ENCODE data around the gene MCEE. TPM values are rescaled to one million over a fixed set of nuclear protein-coding genes. Genes with fewer than 3 reads are reported as not detected.

Gene MCEE
- total RNA-seq, 3 donors from 2014 or later, result 18.2 to 22.8 (median 19.1) TPM

- Histone ChIP-seq H3K4me1 (ENCODE audit: low read depth) (peaks cover 5% of the 10 kb centered on the region), H3K36me3 (ENCODE audit: low read depth) (no peaks in the 10 kb centered on the region), H3K4me3 (no peak overlapping the region), H3K9me3 (no peaks in the 10 kb centered on the region)
- ATAC-seq, result peak; percentile 41
- no peak for TF ChIP-seq CTCF (IDR thresholded peaks at IDR 0.05)
- no peak for DNase-seq
- intact Hi-C loops (cut with DNase I, micrococcal nuclease), result no loop called here
Observed at GRCh38 chr2:71156573-71156972, 26.5 kb upstream of the MCEE start.

- intact Hi-C loops (cut with DNase I, micrococcal nuclease), result no loop called here
- ATAC-seq, result no peak
- TF ChIP-seq CTCF (IDR thresholded peaks at IDR 0.05), result no peak
- no peaks in the 10 kb centered on the region for H3K36me3 ChIP-seq (ENCODE audit: low read depth)
- H3K4me3 ChIP-seq, result no peak overlapping the region
- peaks cover 5% of the 10 kb centered on the region for H3K4me1 ChIP-seq (ENCODE audit: low read depth)
- DNase-seq, result no peak
- H3K9me3 ChIP-seq, result no peaks in the 10 kb centered on the region
Observed at GRCh38 chr2:71155846-71156245, 25.8 kb upstream of the MCEE start.

- no peak for TF ChIP-seq CTCF (IDR thresholded peaks at IDR 0.05)
- Histone ChIP-seq H3K9me3 (no peaks in the 10 kb centered on the region), H3K4me3 (no peak overlapping the region), H3K4me1 (ENCODE audit: low read depth) (peaks cover 5% of the 10 kb centered on the region), H3K36me3 (ENCODE audit: low read depth) (no peaks in the 10 kb centered on the region)
- intact Hi-C loops (cut with DNase I, micrococcal nuclease), result no loop called here
- ATAC-seq (peak; percentile 70), DNase-seq (peak in 1 of 3 donors; percentile 18)
Observed at GRCh38 chr2:71154798-71155197, 24.8 kb upstream of the MCEE start.

GRCh38 chr2:71154279-71154678 is 24.2 kb upstream of the MCEE start:
- H3K4me1 ChIP-seq (ENCODE audit: low read depth), result peaks cover 5% of the 10 kb centered on the region
- no peak for ATAC-seq
- DNase-seq, result no peak
- TF ChIP-seq CTCF (IDR thresholded peaks at IDR 0.05), result no peak
- no peaks in the 10 kb centered on the region for H3K36me3 ChIP-seq (ENCODE audit: low read depth)
- intact Hi-C loops (cut with DNase I, micrococcal nuclease), result no loop called here
- no peak overlapping the region for H3K4me3 ChIP-seq
- H3K9me3 ChIP-seq, result no peaks in the 10 kb centered on the region

- H3K4me3 ChIP-seq, result no peak overlapping the region
- DNase-seq, result no peak
- peaks cover 5% of the 10 kb centered on the region for H3K4me1 ChIP-seq (ENCODE audit: low read depth)
- ATAC-seq, result no peak
- H3K36me3 ChIP-seq (ENCODE audit: low read depth), result no peaks in the 10 kb centered on the region
- no peaks in the 10 kb centered on the region for H3K9me3 ChIP-seq
- TF ChIP-seq CTCF (IDR thresholded peaks at IDR 0.05), result no peak
- intact Hi-C loops (cut with DNase I, micrococcal nuclease), result no loop called here
Observed at GRCh38 chr2:71153585-71154224, 23.7 kb upstream of the MCEE start.

GRCh38 chr2:71151620-71152019 is 21.6 kb upstream of the MCEE start:
- no peak for TF ChIP-seq CTCF (IDR thresholded peaks at IDR 0.05)
- Histone ChIP-seq H3K4me3 (no peak overlapping the region), H3K4me1 (ENCODE audit: low read depth) (no peaks in the 10 kb centered on the region), H3K36me3 (ENCODE audit: low read depth) (peaks cover 7% of the 10 kb centered on the region), H3K9me3 (no peaks in the 10 kb centered on the region)
- ATAC-seq (no peak), DNase-seq (no peak)
- intact Hi-C loops (cut with DNase I, micrococcal nuclease), result no loop called here

Measured in mucosa of descending colon (tissue), 3 donors.